ENCODE results near the gene NOVA2. TPM values are rescaled to one million over a fixed set of nuclear protein-coding genes. Genes with fewer than 3 reads are reported as not detected.

The NOVA2 gene
- total RNA-seq, 3 donors from 2014 or later (not counting 1 experiment from before 2014, with no cell fraction given), result not detected

DNA sequence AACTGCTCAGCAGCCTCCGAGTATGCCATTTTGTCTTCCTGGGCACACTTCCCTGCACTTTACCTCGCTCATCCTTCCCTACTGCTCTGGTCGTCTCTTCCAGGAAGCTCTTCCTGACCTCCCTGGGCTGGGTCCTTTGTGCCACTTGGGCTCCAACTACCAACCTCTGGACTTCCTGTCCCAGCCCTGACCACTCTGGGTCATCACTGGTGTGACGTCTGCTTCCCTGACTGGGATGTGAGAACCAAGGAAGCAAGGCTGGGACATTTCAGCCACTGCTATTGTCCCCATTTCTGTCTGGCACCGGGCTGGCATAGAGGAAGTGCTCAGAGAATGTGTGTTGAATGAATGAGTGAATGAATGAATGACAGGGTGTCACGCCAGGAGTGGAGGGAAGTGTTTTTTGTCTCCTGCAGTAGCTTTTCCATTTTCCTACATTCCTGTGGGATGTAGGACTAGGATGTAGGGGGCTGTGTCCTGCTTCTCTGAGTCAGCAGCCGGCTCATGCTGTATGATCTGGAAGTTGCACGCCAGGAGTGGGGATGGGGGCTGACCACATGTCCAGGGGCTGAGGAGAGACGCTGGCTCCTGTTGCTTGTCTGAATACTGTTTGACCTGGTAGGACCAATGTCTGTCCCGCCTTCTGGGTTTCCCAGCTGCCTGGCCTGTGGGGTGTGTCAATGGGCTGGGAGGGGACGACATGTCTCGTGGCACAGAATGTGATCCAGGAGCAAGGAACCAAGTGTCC, 14.7 kb downstream of the NOVA2 start:
- Mint-ChIP-seq H3K4me3 (no peak overlapping the region), H3K36me3 (no peaks in the 10 kb centered on the region), H3K4me1 (peaks cover 0 to 5% of the 10 kb centered on the region in 2 donors), H3K27ac (no peak overlapping the region), H3K9me3 (no peaks in the 10 kb centered on the region), H3K27me3 (ENCODE audit: low read depth in 2 of 2) (peaks cover 34 to 53% of the 10 kb centered on the region in 2 donors)
- no peaks in the 10 kb centered on the region for H3K27me3 ChIP-seq (ENCODE audit: control insufficient read depth, insufficient read depth, low read length)
- DNase-seq, result no peak
- TF ChIP-seq, protein P1, sequence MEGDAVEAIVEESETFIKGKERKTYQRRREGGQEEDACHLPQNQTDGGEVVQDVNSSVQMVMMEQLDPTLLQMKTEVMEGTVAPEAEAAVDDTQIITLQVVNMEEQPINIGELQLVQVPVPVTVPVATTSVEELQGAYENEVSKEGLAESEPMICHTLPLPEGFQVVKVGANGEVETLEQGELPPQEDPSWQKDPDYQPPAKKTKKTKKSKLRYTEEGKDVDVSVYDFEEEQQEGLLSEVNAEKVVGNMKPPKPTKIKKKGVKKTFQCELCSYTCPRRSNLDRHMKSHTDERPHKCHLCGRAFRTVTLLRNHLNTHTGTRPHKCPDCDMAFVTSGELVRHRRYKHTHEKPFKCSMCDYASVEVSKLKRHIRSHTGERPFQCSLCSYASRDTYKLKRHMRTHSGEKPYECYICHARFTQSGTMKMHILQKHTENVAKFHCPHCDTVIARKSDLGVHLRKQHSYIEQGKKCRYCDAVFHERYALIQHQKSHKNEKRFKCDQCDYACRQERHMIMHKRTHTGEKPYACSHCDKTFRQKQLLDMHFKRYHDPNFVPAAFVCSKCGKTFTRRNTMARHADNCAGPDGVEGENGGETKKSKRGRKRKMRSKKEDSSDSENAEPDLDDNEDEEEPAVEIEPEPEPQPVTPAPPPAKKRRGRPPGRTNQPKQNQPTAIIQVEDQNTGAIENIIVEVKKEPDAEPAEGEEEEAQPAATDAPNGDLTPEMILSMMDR (IDR thresholded peaks at IDR 0.05), result no peak
- ATAC-seq, result no peak
- WGBS (ENCODE audit: insufficient coverage), result 64% methylated on average over 12 of the region's 12 CpGs
- H3K4me3 ChIP-seq (ENCODE audit: low read length), result no peak overlapping the region
- intact Hi-C loops (cut with micrococcal nuclease), result no loop called here
- no peaks in the 10 kb centered on the region for H3K4me1 ChIP-seq (ENCODE audit: control insufficient read depth, insufficient read depth, low read length)
- H3K27ac ChIP-seq (ENCODE audit: low read length), result no peak overlapping the region
- H3K36me3 ChIP-seq (ENCODE audit: control insufficient read depth, insufficient read depth, low read length), result no peaks in the 10 kb centered on the region
- no peaks in the 10 kb centered on the region for H3K9me3 ChIP-seq (ENCODE audit: control insufficient read depth, insufficient read depth, low read length)

DNA sequence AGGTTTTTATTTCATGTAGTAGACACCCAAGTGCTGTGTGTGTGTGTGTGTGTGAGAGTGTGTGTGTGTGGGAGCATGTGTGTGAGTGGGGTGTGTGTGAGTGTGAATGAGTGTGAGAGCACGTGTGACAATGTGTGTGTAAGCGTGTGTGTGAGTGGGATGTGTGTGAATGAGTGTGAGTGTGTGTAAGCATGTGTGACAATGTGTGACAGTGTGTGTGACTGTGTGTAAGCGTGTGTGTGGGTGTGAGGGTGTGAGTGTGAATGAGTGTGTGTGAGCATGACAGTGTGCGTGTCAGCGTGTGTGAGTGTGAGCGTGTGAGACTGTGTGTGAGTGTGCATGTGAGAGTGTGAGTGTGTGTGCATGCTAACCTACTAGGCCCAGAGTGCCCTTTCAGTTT, 15.3 kb downstream of the NOVA2 start:
- Histone ChIP-seq H3K9me3 (ENCODE audit: control insufficient read depth, insufficient read depth, low read length) (no peaks in the 10 kb centered on the region), H3K36me3 (ENCODE audit: control insufficient read depth, insufficient read depth, low read length) (no peaks in the 10 kb centered on the region), H3K4me1 (ENCODE audit: control insufficient read depth, insufficient read depth, low read length) (peaks cover under 1% of the 10 kb centered on the region), H3K27me3 (ENCODE audit: control insufficient read depth, insufficient read depth, low read length) (no peaks in the 10 kb centered on the region), H3K4me3 (ENCODE audit: low read length) (no peak overlapping the region), H3K27ac (ENCODE audit: low read length) (no peak overlapping the region)
- peaks cover 36 to 46% of the 10 kb centered on the region in 2 donors for H3K27me3 Mint-ChIP-seq (ENCODE audit: low read depth in 2 of 2)
- ATAC-seq (no peak), DNase-seq (no peak)
- no peaks in the 10 kb centered on the region for H3K36me3 Mint-ChIP-seq
- TF ChIP-seq, protein P1 (IDR thresholded peaks at IDR 0.05), result no peak
- WGBS (ENCODE audit: insufficient coverage), result 89% methylated on average over 6 of the region's 6 CpGs
- intact Hi-C loops (cut with micrococcal nuclease), result no loop called here
- H3K27ac Mint-ChIP-seq, result no peak overlapping the region
- H3K4me1 Mint-ChIP-seq, result peaks cover 1 to 7% of the 10 kb centered on the region in 2 donors
- no peaks in the 10 kb centered on the region for H3K9me3 Mint-ChIP-seq
- H3K4me3 Mint-ChIP-seq, result no peak overlapping the region

DNA sequence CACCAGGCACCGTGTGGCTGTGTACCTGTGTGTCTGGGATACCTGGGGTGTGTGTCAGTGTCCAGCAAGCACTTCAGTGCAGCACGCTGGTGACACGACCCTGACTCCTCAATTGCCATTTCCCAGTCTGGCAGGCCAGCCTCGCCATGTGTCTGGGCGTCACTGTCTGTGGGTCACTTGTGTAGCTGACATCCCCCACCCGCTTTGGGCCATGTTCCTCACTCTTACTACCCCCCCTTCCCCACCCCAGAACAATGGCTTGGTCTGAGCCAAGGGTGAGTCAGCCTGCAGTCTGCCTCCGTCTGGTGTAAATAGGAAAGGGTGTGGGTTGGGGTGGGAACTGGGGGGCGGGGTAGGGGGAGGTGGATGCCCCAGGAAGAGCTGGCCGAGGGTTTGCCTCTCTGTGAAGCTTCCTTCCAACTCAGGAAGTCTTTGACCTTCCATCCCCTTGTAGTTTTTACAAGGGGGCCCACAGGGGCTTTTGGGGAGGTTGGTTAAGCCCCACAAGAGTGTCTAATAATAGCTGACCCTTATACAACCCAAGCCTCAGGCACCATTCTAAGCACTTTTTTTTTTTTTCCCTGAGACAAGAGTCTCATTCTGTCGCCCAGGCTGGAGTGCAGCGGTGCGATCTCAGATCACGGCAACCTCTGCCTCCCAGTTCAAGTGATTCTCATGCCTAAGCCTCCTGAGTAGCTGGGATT, 17.6 kb downstream of the NOVA2 start:
- peaks cover 28 to 34% of the 10 kb centered on the region in 2 donors for H3K27me3 Mint-ChIP-seq (ENCODE audit: low read depth in 2 of 2)
- intact Hi-C loops (cut with micrococcal nuclease), result no loop called here
- peaks cover 4 to 11% of the 10 kb centered on the region in 2 donors for H3K4me1 Mint-ChIP-seq
- H3K4me1 ChIP-seq (ENCODE audit: control insufficient read depth, insufficient read depth, low read length), result peaks cover 10% of the 10 kb centered on the region
- no peaks in the 10 kb centered on the region for H3K9me3 Mint-ChIP-seq
- WGBS (ENCODE audit: insufficient coverage), result 56% methylated on average over 10 of the region's 13 CpGs
- H3K36me3 ChIP-seq (ENCODE audit: control insufficient read depth, insufficient read depth, low read length), result no peaks in the 10 kb centered on the region
- H3K9me3 ChIP-seq (ENCODE audit: control insufficient read depth, insufficient read depth, low read length), result peaks cover 11% of the 10 kb centered on the region
- no peaks in the 10 kb centered on the region for H3K36me3 Mint-ChIP-seq
- no peak overlapping the region for H3K4me3 Mint-ChIP-seq
- no peak for DNase-seq
- TF ChIP-seq, protein P1 (IDR thresholded peaks at IDR 0.05), result no peak
- H3K27ac ChIP-seq (ENCODE audit: low read length), result no peak overlapping the region
- no peak overlapping the region for H3K4me3 ChIP-seq (ENCODE audit: low read length)
- H3K27me3 ChIP-seq (ENCODE audit: control insufficient read depth, insufficient read depth, low read length), result peaks cover 7% of the 10 kb centered on the region
- no peak for ATAC-seq
- H3K27ac Mint-ChIP-seq, result no peak overlapping the region

All from natural killer cell (primary cell).